ENCODE data around the gene CCDC86.
"Not testable (repeated sequence)": the region's sequence is repeated elsewhere in the genome, so short reads cannot be mapped to it uniquely, and the experiment has no call there.

The CCDC86 gene, protein sequence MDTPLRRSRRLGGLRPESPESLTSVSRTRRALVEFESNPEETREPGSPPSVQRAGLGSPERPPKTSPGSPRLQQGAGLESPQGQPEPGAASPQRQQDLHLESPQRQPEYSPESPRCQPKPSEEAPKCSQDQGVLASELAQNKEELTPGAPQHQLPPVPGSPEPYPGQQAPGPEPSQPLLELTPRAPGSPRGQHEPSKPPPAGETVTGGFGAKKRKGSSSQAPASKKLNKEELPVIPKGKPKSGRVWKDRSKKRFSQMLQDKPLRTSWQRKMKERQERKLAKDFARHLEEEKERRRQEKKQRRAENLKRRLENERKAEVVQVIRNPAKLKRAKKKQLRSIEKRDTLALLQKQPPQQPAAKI

DNA sequence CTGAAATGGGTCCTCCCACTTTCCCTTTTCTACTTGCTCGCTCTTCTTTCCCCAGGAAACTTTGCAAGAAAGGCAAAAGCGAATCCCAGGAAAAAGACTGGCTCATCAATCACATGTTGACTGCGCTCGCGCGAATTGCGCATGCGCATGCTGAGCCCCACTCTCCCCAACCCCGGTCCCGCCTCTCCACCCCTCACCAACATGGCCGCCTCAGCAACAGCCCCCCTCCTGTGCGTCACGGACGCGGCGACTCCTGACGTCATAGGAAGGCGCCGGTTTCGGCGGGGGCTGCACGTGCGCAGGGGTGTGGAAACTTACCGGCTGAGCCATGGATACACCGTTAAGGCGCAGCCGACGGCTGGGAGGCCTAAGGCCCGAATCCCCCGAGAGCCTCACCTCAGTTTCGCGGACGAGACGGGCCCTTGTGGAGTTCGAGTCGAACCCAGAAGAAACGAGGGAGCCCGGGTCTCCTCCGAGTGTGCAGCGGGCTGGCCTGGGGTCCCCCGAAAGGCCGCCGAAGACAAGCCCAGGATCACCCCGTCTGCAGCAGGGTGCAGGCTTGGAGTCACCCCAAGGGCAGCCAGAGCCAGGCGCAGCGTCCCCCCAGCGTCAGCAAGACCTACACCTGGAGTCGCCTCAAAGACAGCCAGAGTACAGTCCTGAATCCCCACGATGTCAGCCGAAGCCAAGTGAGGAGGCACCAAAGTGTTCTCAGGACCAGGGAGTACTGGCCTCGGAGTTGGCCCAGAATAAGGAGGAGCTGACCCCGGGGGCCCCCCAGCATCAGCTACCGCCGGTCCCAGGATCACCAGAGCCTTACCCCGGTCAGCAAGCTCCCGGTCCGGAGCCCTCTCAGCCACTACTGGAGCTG, at the start of gene CCDC86:
CCDC86 (plus strand) TSS at position 317 of the 871 bp plus-strand sequence; CDS start at position 329, 12 bp downstream.
- no peak for DNase-seq

DNA sequence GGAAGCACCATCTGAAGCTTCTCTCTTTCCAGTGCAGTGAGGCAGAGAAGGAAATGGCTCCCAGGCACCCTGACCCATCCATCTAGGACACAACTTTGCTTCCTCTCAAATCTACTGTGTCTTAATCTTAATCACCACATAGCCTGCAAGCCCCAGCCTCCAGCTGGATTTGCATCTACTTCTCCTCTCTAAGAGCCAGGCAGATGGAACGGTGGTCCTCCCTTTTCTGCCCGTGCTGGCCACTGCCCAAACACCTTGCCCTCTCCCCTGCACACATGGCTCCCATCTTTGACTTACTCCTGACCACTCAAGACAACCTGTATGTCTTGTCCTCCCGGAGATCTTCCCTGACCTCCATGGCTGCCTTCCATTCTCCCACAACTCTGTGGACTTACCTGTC, 49.4 kb upstream of the CCDC86 start:
- DNase-seq = no peak

DNA sequence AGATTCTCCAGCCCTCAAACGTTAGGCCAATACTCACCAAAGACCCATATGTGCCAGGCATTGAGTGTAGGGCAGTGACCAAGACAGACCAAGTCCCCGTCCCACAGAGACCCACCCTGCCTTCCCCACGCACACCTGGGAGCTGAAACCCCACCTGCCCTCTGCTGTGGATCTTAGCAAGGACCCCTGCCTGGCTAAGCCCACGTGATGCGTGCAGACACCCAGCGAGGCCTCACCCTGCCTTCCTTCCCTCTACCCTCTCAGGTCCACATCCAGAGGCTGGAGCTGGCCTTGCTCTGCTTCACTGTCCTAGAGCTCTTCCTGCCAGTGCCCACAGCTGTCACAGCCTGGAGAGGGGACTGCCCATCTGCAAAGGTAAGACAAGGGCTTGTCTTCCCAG, 46.6 kb upstream of the CCDC86 start:
- DNase-seq = no peak

DNA sequence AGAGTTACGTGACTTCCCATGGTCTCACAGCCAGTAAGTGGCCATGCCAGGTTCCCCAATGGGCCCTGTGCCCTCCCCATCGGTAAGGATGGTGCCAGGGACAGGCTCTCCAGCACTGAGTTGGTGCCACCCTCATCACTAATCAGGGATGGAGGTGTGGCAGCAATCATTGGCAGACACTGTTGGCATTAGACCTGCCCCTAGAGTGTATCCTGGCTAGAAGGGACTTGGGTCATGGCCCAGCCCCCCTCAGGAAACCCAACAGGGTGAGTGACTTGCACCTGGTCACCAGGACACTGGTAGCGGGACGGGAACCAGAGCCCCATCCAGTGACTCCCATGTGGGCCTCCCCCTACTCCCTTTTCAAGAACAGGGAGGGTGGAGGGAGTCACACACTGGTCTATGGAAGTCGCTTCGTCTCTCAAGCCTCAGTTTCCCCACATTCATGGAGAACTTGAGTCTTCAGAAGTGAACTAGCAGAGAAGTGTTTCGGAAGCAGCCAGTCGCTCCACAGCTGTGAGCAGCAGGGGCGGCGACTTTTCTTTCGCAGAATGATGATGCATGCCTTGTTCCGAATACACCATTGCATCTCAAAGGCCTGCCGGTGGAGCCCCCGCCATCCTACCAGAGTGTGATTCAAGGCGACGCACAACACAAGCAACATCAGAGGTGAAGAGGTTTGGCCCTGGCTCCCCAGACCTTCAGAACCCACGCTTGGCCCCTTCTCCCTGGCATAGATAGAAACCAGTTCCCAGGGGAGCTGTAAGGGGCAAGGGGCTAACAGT, 43.9 kb upstream of the CCDC86 start:
- no peak for DNase-seq

DNA sequence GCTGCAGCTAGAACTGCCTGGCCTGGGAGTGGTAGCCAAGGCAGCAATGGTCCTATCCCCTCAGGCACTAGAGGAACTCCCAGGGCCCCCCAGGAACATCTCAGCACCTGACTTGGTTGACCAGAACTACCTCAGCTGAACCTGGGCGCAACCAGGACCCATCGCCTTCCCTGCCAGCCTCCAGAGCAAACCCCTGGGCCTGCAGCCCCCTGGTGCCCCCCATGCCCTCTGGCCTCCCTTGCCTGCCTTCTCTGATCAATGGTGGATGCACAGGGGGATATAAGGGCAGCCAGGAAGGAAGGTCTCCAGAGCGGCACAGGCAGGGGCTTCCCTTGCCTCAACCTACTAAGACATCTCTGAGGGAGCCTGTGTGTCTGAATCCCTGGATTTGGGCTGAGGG, 43.3 kb upstream of the CCDC86 start:
- no peak for DNase-seq

DNA sequence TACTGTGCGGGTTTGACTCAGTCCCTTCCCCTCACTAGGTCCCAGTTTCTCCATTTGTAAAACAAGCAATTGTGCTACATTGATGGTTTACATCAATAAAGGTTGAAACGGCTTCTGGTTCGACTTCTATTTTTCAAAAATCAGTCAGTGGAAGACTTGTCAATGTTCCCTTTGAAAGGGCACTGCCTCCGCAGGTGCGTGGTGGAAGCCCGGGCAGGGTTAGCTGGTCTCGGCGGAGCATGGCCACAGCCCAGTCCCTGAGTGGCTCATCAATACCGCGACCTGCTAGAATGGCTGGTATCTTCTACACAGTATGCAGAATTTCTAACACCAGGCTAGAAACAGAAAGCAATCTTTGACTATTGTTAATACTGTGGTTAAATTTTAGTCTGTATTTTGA, 40.7 kb upstream of the CCDC86 start:
- DNase-seq = no peak

DNA sequence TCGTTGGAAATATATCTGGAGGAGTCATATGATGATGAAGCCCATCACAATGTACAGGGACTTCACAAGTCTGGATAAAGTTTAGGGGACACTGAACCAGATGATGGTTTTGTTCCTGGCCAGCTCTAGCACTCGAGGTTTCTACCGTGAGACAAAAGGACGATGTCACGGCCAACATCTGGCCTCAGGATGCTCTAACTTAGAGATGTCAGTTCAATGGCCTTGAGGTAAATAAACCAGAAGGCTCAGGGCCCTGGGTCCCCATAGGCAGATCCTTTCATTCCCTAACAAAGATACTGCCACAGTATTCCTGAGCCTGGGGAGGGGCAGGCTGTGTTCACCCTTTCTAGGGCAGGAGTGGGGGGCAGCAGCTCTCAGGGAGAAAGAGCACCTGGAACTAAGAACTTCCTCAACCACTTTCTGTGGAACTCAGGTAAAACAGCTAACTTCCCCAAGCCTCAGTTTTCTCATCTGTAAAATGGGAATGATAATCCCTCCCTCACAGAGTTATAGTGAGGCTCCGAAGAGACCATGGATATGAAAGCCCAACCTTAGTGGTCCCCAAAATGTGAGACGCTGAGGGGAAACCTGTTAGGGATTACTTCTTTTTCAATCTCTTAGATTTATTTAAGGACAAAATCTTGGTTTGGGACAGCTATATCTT, 38.5 kb upstream of the CCDC86 start:
- no peak for DNase-seq

DNA sequence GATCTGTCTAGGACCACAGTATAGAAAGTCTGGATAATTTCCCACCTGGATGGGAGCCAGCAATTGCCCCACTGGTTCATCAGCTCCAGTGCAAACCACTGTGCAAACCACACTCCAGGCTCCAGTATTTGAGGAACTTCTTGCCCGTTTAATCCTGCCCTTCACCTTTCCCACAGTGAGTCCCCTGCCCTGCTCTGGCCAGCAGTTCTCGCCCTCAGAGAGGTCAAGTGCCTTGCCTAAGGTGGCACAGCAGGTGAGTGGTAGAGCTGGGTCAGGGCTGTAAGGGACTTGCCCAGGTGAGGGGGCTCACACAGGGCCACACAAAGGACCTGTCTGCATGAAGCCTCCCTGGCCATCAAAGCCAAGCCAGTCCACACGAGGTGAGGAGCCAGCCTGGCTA, 32.7 kb upstream of the CCDC86 start:
- no peak for DNase-seq

DNA sequence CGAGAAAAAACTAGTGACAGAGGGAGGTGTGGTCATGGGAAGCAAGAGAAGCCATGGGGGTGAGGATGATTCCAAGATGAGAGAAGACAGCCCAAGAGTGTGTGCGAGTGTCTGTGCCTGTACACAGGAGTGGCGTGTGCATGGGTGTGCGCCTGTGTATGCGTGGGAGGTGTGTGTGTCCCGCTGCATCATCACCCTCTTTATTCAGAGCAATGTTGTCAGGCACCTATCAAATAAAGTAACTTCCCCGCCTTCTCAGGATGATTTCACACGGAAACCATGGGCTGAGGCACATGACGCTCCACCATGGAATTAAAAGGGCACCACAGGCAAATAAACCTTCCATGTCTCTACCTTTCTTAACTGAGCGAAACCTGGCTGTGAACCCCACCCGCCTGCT, 32.2 kb upstream of the CCDC86 start:
- DNase-seq = no peak

DNA sequence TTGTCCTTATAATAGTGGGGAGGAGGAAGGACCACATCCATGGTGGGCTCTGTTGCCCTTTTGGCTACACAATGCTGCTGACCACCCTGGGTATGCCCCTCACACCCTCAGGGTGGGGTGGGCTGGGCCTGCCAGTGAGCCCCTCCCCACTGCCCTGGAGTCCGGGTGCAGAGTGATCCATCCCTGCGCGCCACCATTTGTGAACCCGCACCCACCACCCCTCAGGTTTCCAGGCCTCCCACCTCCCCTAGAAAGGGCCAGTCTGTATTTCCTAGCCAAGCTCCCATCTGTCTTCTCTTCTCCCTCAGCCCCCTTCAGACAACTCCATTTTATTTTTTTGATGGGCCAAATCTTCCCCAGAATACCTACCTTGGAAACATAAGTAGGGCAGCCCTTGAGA, 31.8 kb upstream of the CCDC86 start:
- no peak for DNase-seq

DNA sequence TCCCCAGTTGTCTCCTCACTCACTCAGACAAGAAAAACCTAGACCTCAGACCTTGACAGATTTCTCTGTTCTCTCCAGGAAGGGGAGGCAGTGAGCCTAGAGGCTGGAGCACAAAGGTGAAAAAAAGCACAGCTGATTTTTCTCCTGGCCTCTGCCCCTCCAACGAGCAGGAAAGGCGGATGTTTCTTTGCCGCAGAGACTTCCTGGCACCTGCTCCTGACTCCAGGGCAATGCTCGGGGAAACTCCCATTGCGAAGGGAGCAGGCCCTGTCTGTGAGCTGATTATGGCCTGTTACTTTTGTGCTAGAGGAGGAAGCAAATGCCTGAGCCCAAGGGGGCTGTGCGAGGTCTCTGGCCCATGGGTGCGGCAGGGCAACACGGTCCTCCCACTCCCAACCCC, 31.3 kb upstream of the CCDC86 start:
- DNase-seq = no peak

DNA sequence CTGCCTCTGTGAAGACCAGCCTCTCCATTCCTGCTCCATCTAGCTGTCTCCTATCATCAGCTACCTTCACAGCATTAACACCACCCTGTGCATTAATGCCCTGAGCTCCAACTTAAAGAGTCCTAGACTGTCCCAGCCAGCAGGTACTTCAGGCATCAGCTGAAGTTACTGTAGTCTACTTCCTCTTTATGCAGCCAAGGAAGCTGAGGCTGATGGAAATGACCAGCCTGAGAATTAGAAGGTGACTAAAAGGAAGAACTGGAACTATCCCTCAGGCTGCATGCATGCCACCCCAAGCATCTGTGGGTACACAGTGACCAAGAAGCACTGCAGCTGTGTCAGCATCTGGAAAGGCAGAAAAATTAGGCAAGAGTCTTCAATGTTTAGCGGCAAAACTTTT, 28.6 kb upstream of the CCDC86 start:
- DNase-seq = no peak

DNA sequence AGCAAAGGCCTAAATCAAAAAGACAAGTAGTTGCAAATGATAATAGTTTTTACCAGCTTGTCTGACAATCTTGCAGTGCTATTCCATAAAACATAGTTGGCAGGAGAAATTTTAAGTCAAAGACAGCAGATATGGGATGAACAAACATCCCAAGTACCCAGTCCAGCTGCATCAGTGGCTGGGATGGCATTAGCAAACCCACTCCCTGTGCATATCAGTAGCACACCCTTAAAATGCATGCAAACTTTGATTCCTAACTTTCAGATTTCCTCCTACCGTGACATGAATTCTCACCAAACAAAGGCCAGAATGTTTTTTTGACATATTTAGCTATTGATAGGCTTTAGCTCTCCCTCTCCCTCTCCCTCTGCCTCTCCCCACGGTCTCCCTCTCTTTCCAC, 27.8 kb upstream of the CCDC86 start:
- DNase-seq = no peak

DNA sequence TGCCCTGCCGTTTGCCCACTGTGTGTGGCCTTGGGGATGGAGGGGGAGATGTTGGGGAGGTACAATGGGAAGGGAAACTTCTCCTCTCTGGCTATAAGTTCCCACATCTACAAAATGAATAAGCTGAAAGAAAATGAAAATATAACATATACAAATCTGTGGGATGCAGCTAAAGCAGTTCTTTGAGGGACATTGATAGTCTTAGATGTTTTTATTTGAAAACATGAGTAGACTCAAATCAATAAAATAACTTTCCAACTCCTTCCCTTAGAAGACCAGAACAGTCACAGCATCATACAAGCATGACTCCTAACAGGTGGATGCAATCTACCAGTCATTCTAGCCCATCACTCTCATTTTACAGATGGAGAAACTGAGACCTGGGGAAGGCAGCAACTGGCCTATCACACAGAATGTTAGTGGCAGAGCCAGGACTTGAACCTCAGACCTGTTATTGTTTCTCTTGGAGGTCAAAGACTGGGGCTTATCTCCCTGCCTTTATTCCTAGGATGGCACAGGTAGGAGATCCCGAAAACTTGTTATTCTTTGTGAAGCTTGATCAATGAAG, 25.2 kb upstream of the CCDC86 start:
- no peak for DNase-seq

DNA sequence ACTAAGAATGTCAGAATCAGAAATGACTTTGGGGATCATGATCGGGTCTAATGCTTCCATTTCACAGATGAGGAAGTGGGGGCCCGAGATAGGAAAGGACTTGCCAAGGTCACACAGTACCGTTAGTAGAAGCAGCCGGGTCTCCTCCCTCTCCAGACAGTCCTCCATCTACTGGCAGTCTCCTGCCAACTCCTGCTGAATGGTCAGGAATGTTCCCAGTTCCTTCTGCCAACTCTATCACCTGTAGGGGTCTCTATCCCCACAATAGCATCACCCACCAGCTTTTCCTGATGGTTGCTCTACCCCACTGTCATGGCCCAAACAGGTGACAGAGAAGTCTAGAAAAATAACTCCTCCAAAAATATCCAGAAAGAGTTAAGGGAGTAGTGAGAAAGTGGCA, 23.9 kb upstream of the CCDC86 start:
- DNase-seq = no peak

DNA sequence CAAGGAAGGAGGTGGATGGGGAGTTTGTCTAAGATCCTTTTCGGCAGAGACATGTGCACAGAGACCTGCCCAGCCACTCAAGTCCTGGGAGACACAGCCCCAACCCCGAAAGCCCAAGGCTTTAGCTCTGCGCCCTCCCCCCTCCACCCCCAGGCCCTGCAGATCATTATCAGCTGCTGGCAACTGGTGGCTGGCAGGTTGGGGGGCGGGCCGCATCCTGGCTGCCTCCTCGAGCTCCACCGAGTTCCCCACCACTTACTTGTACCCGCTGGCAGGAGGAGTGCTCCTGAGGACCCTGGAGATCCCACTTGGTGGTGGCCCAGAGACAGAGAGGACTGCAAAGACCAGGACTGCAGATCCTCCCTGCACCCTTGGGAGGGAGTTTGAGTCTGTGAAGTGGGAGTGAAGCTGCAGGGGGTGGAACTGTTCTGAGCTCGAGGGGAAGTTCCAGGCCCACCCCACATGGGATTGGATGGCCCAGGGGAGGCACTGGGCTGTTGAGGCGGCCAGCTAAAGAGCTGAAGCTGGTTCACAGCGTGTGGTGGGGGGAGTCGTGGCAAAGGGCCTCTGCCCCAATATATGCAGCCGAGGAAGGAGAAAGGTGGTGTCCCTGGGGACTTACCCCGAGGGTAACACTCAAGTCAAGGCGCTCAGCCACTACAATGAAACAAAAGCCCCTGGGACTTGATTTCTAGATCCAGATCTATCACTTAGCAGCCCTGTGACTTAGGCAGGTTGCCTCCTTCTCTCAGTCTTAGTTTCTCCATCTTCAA, 19.9 kb upstream of the CCDC86 start:
- DNase-seq = no peak

DNA sequence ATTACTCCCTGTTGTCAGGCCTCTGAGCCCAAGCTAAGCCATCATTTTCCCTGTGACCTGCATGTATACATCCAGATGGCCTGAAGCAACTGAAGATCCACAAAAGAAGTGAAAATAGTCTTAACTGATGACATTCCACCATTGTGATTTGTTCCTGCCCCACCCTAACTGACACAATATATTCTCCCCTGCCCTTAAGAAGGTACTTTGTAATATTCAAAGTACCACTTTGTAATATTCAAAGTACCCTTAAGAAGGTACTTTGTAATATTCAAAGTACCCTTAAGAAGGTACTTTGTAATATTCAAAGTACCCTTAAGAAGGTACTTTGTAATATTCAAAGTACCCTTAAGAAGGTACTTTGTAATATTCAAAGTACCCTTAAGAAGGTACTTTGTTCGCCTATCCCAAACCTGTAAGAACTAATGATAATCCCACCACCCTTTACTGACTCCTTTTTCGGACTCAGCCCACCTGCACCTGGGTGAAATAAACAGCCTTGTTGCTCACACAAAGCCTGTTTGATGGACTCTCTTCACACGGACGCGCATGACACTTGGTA, 18.1 kb upstream of the CCDC86 start:
- not testable (repeated sequence) for DNase-seq

DNA sequence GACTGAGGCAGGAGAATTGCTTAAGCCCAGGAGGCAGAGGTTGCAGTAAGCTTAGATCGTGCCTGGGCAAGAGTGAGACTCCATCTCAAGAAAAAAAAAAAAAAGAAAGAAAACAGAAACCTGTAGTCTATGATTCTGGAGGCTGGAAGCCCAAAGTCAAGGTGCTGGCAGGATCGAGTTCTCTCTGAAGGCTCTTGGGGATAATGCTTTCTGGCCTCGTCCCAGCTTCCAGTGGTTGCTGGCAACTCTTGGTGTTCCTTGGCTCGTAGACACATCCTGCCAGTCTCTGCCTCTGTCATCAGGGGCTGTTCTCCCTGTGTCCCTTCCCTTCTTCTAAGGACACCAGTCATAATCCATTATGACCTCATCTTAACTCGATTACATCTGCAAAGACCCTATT, 16.8 kb upstream of the CCDC86 start:
- no peak for DNase-seq

DNA sequence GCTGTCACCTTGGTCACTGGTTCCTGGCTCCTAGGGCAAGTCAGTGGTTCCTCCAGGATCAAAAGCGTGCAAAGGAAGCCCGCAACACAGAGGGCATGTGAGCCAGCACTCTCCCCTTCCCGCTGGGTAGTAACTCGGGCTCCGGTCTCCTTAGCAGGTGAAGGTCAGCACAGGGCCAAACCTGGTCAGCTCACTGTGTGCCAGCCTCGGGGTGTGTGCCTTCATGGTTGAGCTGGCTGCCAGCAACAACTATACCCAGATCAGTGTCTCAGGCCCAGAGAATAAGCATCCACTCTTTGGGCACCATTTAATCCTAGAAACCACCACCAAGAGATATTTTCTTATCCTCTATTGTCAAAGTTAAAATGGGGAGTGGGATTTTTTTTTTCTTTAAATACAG, 16.1 kb upstream of the CCDC86 start:
- no peak for DNase-seq

DNA sequence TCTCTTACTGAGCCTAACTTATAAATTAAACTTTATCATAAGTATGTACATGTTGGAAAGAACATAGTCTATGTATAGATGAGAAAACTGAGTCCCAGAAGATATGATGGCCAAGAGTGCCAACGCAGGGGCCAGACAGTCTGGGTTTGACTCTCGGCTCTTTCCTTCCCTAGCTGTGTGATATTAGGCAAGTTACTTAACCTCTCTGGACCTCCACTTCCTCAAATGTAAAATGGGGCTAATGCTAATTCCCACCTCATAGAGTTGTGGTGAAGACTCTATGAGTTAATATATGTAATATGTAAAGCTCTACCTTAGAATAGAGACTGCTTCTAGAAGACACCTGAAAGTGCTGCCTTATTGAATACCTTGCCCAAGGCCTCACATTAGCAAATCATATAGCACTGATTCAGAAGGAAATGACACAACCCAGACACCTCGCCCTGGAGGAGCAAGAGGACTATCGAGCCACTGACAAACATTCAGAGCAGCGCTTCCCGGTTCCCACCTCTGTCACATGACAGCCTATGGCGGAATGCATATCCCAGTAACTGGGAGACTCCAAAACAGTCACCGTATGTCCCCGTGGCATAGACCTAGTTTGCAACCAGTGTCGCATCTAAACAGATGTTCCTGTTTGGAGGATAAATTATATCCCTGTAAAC, 11.3 kb upstream of the CCDC86 start:
- DNase-seq = no peak

DNA sequence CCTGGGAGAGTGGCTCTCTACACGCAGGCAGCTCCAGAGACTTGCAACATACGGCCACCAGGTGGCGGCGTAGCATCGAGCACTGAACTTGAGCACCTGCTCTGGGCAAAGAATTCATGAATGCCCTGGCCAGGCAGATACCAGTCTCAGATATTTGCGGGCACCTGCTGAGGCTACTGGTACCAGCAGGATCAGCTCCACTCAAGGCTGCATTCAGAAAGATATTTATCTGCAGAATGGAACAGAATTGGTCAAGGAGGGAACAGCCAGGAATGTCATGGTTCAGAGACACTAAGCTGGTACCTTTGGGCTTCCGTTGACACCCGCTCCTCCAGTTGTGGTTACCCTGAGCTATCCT, 10.8 kb upstream of the CCDC86 start:
- DNase-seq = peak; percentile 70

Measured in NCI-H524 treated with DMSO at 0.1 percent for 48 hours (cell line).